H1 (cell line): Measurements from ENCODE around the gene KCNC4. TPM values are rescaled to one million over a fixed set of nuclear protein-coding genes. Genes with fewer than 3 reads are reported as not detected.

Experiments
- CTCF ChIA-PET: fragments of 300-600 bp; sonication (Branson Sonifier 250); formaldehyde crosslinking; loops from one replicate; lab custom pipeline; 2021; ENCODE audit not compliant: partially characterized antibody; lab: Charles Lee
- POLR2A ChIA-PET: fragments of 300-600 bp; sonication (Branson Sonifier 250); formaldehyde crosslinking; loops from one replicate; lab custom pipeline; 2021; ENCODE audit warnings: inconsistent platforms; ENCODE audit not compliant: partially characterized antibody; lab: Charles Lee
- DNase-seq, 2 experiments: peaks; one replicate each; pipeline versions ENCODE4 v3.0.0 to v3.0.0-alpha.2; 2010 to 2022; ENCODE audit warnings: low spot score in 2 of 2, low read depth in 1 of 2, mixed read lengths in 1 of 2
- FAIRE-seq: peaks from 2 replicates; lab custom pipeline; 2011; peaks lifted over from hg19 to GRCh38; lab: Jason Lieb, UNC
- H2AFZ ChIP-seq: 2 replicates; pipeline ENCODE4 v1.8.1; 2012; ENCODE audit warnings: low read length, inconsistent platforms
- H2AK5ac ChIP-seq: 2 replicates; pipeline ENCODE4 v1.6.1; 2013; ENCODE audit warnings: low read depth, low read length
- H2BK120ac ChIP-seq: replicated peaks from 2 replicates; pipeline ENCODE3; 2013; ENCODE audit warnings: low read depth, low read length, inconsistent platforms
- H2BK12ac ChIP-seq: 2 replicates; pipeline ENCODE4 v1.6.1; 2013; ENCODE audit warnings: low read depth, low read length
- H2BK15ac ChIP-seq: 2 replicates; pipeline ENCODE4 v1.6.1; 2013; ENCODE audit warnings: low read length
- H2BK20ac ChIP-seq: 2 replicates; pipeline ENCODE4 v1.6.1; 2013; ENCODE audit warnings: low read length
- H2BK5ac ChIP-seq: 2 replicates; pipeline ENCODE4 v1.6.1; 2013; ENCODE audit warnings: low read depth, low read length
- H3K14ac ChIP-seq: 2 replicates; pipeline ENCODE4 v1.6.1; 2013; ENCODE audit warnings: inconsistent platforms; ENCODE audit not compliant: insufficient read length
- H3K18ac ChIP-seq: 2 replicates; pipeline ENCODE4 v1.6.1; 2013; ENCODE audit warnings: low read length; ENCODE audit errors: extremely low read depth
- H3K23ac ChIP-seq: 2 replicates; pipeline ENCODE4 v1.6.1; 2013; ENCODE audit warnings: inconsistent platforms; ENCODE audit not compliant: insufficient read length
- H3K23me2 ChIP-seq: 2 replicates; pipeline ENCODE4 v1.6.1; 2013; ENCODE audit warnings: low read depth, low read length
- H3K27ac ChIP-seq: 2 replicates; pipeline ENCODE4 v1.6.1; 2011; ENCODE audit warnings: low read depth, low read length, inconsistent platforms
- H3K27me3 ChIP-seq, 4 experiments: replicated peaks in 1 of 4; 1 replicate in 1 of 4; 2 replicates in 3 of 4; pipeline versions ENCODE4 v1.6.1 to v1.8.1; 2011 to 2013; ENCODE audit warnings: low read length in 3 of 4, mild to moderate bottlenecking in 3 of 4, inconsistent platforms in 2 of 4, mixed read lengths in 2 of 4, moderate library complexity in 1 of 4; ENCODE audit not compliant: control insufficient read depth in 3 of 4, insufficient read depth in 3 of 4; ENCODE audit errors: extremely low read depth in 1 of 4
- H3K36me3 ChIP-seq, 4 experiments: 2 replicates each; pipeline versions ENCODE4 v1.6.1 to v1.8.1; 2011 to 2013; ENCODE audit warnings: mild to moderate bottlenecking in 4 of 4, low read length in 3 of 4, moderate library complexity in 2 of 4, control low read depth in 1 of 4, inconsistent platforms in 1 of 4; ENCODE audit not compliant: insufficient read depth in 4 of 4, control insufficient read depth in 2 of 4
- H3K4ac ChIP-seq: replicated peaks from 2 replicates; pipeline ENCODE3; 2013; ENCODE audit warnings: low read length, low read depth, mixed read lengths, inconsistent platforms; ENCODE audit not compliant: insufficient read length
- H3K4me1 ChIP-seq, 4 experiments: replicated peaks in 1 of 4; 1 replicate in 1 of 4; 2 replicates in 3 of 4; pipeline versions ENCODE4 v1.6.1 to v1.8.1; 2011 to 2013; ENCODE audit warnings: low read length in 3 of 4, inconsistent platforms in 2 of 4, mixed read lengths in 1 of 4; ENCODE audit not compliant: insufficient read depth in 4 of 4, control insufficient read depth in 3 of 4
- H3K4me2 ChIP-seq, 2 experiments: 2 replicates each; pipeline versions ENCODE4 v1.6.1 to v1.8.1; 2011 to 2013; ENCODE audit warnings: low read depth in 2 of 2, low read length in 2 of 2, control low read depth in 1 of 2, inconsistent platforms in 1 of 2, mild to moderate bottlenecking in 1 of 2; ENCODE audit not compliant: insufficient read depth in 1 of 2
- H3K4me3 ChIP-seq, 4 experiments: fragments of 200-600, 300-600 bp in 1 of 4; sonication (generic), shearing (Covaris generic), sonication (Bioruptor Twin) in 1 of 4; 2 replicates each; pipeline versions ENCODE4 v1.5.1 to v1.8.1; 2011 to 2016; ENCODE audit warnings: low read length in 4 of 4, low read depth in 3 of 4, control low read depth in 2 of 4, inconsistent platforms in 2 of 4, mild to moderate bottlenecking in 2 of 4, mixed read lengths in 1 of 4, moderate library complexity in 1 of 4; ENCODE audit not compliant: insufficient read depth in 2 of 4; ENCODE audit errors: extremely low read depth in 1 of 4
- H3K56ac ChIP-seq: replicated peaks from 2 replicates; pipeline ENCODE3; 2013; ENCODE audit warnings: low read depth, mild to moderate bottlenecking, mixed read lengths, low read length, inconsistent platforms; ENCODE audit not compliant: insufficient read length
- H3K79me1 ChIP-seq: 2 replicates; pipeline ENCODE4 v1.6.1; 2013; ENCODE audit warnings: low read depth, low read length, control low read depth
- H3K79me2 ChIP-seq, 2 experiments: 2 replicates each; pipeline versions ENCODE4 v1.6.1 to v1.8.1; 2012 to 2013; ENCODE audit warnings: low read length in 2 of 2, mild to moderate bottlenecking in 2 of 2, inconsistent platforms in 1 of 2; ENCODE audit not compliant: insufficient read depth in 2 of 2, control insufficient read depth in 1 of 2
- H3K9ac ChIP-seq, 4 experiments: replicated peaks in 1 of 4; 1 replicate in 1 of 4; 2 replicates in 3 of 4; pipeline versions ENCODE4 v1.6.1 to v1.8.1; 2011 to 2013; ENCODE audit warnings: low read depth in 3 of 4, low read length in 3 of 4, control low read depth in 2 of 4, mild to moderate bottlenecking in 2 of 4, moderate library complexity in 2 of 4, inconsistent platforms in 1 of 4; ENCODE audit errors: extremely low read depth in 1 of 4
- H3K9me3 ChIP-seq, 2 experiments: 2 replicates each; pipeline versions ENCODE4 v1.6.1 to v1.8.1; 2012 to 2013; ENCODE audit warnings: mild to moderate bottlenecking in 2 of 2, moderate library complexity in 2 of 2, control low read depth in 1 of 2, inconsistent platforms in 1 of 2, low read depth in 1 of 2, low read length in 1 of 2, mixed read lengths in 1 of 2; ENCODE audit not compliant: insufficient read depth in 2 of 2
- H4K20me1 ChIP-seq, 2 experiments: replicated peaks in 1 of 2; 2 replicates each; pipeline versions ENCODE3 to v1.8.1; 2011 to 2013; ENCODE audit warnings: inconsistent platforms in 2 of 2, low read length in 2 of 2, mild to moderate bottlenecking in 1 of 2; ENCODE audit not compliant: insufficient read depth in 2 of 2, control insufficient read depth in 1 of 2
- H4K5ac ChIP-seq: 2 replicates; pipeline ENCODE4 v1.6.1; 2013; ENCODE audit warnings: low read length, low read depth, mixed read lengths, inconsistent platforms; ENCODE audit not compliant: insufficient read length
- H4K8ac ChIP-seq: 2 replicates; pipeline ENCODE4 v1.8.0; 2013; ENCODE audit warnings: mild to moderate bottlenecking, moderate library complexity, low read length, inconsistent platforms; ENCODE audit not compliant: insufficient read depth; ENCODE audit errors: extremely low read depth
- H4K91ac ChIP-seq: replicated peaks from 2 replicates; pipeline ENCODE3; 2013; ENCODE audit warnings: low read length, mixed read lengths, inconsistent platforms; ENCODE audit not compliant: insufficient read length
- CBX5 ChIP-seq: fragments of 300-800, 300-1000 bp; sonication (generic); IDR thresholded peaks from 2 replicates; pipeline ENCODE4 v1.7.1; 2016; ENCODE audit warnings: antibody characterized with exemption, low read length, low read depth
- CBX8 ChIP-seq: fragments of 300-800, 300-1000 bp; sonication (generic); IDR thresholded peaks from 2 replicates; pipeline ENCODE4 v1.7.1; 2016; ENCODE audit warnings: low read depth, low read length, borderline replicate concordance
- CHD1 ChIP-seq: IDR thresholded peaks from 2 replicates; pipeline ENCODE4 v1.6.1; 2012; ENCODE audit warnings: low read depth, low read length, improper control_type of control experiment
- CHD2 ChIP-seq: IDR thresholded peaks from 2 replicates; pipeline ENCODE4 v1.6.1; 2012; ENCODE audit warnings: low read length, improper control_type of control experiment
- EP300 ChIP-seq, 2 experiments: IDR thresholded peaks; 1 replicate in 1 of 2; 2 replicates in 1 of 2; pipeline ENCODE4 v1.6.1; 2011 to 2012; ENCODE audit warnings: low read depth in 2 of 2, low read length in 2 of 2, mild to moderate bottlenecking in 2 of 2, borderline replicate concordance in 1 of 2, inconsistent platforms in 1 of 2, moderate library complexity in 1 of 2
- KDM4A ChIP-seq: IDR thresholded peaks from one replicate; pipeline ENCODE4 v1.7.1; 2012; ENCODE audit warnings: low read depth, mild to moderate bottlenecking, moderate library complexity, low read length, inconsistent platforms; ENCODE audit not compliant: severe bottlenecking
- SIN3A ChIP-seq, 2 experiments: IDR thresholded peaks in 1 of 2; conservative IDR thresholded peaks in 1 of 2; 2 replicates each; pipeline ENCODE4 v1.6.1; 2011 to 2012; ENCODE audit warnings: low read length in 2 of 2, improper control_type of control experiment in 1 of 2, low read depth in 1 of 2, mild to moderate bottlenecking in 1 of 2
- SP4 ChIP-seq: IDR thresholded peaks from 2 replicates; pipeline ENCODE4 v1.6.1; 2012; ENCODE audit warnings: low read length, inconsistent platforms
- TAF7 ChIP-seq: optimal IDR thresholded peaks from 2 replicates; pipeline ENCODE3; 2011; ENCODE audit warnings: low read depth, mild to moderate bottlenecking, inconsistent platforms, low read length, moderate library complexity, borderline replicate concordance
- WGBS, 2 experiments: shearing (Covaris generic) in 1 of 2; methylation state at CpG; one replicate each; pipeline versions ENCODE4 v1.1.6 to v1.1.7; 2013 to 2015; ENCODE audit warnings: low lambda C conversion rate in 2 of 2, mixed read lengths in 2 of 2, inconsistent platforms in 1 of 2, low coverage in 1 of 2, missing lambda C conversion rate in 1 of 2; ENCODE audit not compliant: insufficient replicate concordance in 2 of 2, insufficient coverage in 1 of 2, insufficient read length in 1 of 2; ENCODE audit errors: extremely low coverage in 1 of 2, missing lambda C conversion rate in 1 of 2; 5-methylcytosine and 5-hydroxymethylcytosine counted together
- polyA plus RNA-seq, 7 experiments: library from polyadenylated mRNA; depleted of rRNA in 3 of 7; stranded (reverse) in 5 of 7; unstranded in 2 of 7; fragments of >200 nt in 5 of 7; fragments of 200-250 nt in 2 of 7; gene quantifications; 1 replicate in 5 of 7; 2 replicates in 1 of 7; 4 replicates in 1 of 7; pipeline versions ENCODE4 v1.2.1 to v1.2.3, GENCODE V29; 2011 to 2013; ENCODE audit warnings: missing spikeins in 2 of 7, mixed read lengths in 2 of 7
- total RNA-seq: library from RNA; stranded (reverse); fragmentation: NEBNext Ultra II Directional; extraction: Animal tissue kit (Norgen Biotek cat#: 25700); gene quantifications from 2 replicates; pipeline ENCODE4 v1.2.1, GENCODE V29; 2021
- TF ChIP-seq, protein P1 (sequence below): IDR thresholded peaks from 2 replicates; pipeline ENCODE4 v1.6.1; 2012; ENCODE audit warnings: inconsistent platforms

The KCNC4 gene
- total and polyA plus RNA-seq, 2 of the 8 experiments (the other 6 are each of a cell fraction or from before 2014, with no cell fraction given) = 8.1 to 11.2 TPM

DNA sequence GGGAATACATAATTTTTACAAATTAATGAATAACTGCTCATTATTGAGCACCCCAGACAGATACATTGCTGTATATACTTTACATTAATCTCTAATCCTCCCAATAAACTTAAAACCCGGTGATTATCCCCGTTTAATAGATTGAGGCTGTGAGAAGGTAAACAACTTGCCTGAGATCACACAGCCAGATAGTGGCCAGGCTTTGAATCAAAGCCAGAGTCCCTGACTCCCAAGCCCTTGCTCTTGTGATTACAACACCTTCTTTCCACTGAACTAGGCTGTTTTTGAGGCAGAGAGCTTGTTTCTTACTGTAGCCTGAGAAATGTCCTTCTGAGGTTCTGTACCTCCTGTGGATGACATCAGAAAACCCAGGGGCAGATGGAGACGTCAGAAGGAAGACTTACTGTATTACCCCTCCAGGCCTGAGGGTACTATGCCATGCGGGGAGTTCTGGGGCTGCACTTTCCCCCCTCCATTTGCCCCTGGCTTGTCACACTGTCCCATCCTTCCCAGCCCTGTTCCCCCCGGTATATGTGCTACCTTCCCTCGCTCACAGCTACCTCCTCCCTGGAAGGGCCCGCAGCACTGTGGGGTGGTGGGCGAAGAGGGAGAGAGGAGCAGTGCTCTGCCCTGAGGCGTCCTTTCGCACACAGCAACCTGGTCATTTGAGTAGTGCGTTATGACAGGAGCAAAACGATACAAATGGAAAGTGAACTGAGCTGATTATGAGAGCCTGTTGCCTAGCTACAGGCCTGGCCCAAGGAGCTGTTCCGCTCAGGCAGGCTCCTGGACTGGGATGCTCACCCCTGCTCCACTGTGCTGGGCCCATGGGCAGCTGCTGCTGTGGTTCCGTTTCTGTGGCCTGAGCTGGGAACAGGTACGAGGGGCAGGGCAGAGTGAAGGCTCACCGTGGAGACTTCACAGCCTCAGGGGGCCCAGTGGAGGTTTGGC is 4.6 kb downstream of the KCNC4 start:
- H2BK20ac ChIP-seq = no peak overlapping the region
- no peak overlapping the region for H4K8ac ChIP-seq
- no peak overlapping the region for H3K23ac ChIP-seq
- no peak overlapping the region for H2AFZ ChIP-seq
- no peak overlapping the region for H3K56ac ChIP-seq
- no peak overlapping the region for H3K9ac ChIP-seq
- no peak overlapping the region for H2BK12ac ChIP-seq
- H3K79me1 ChIP-seq = no peaks in the 10 kb centered on the region; the same call in 1 of the 2 replicates
- H2BK120ac ChIP-seq = no peak overlapping the region
- H3K79me2 ChIP-seq = no peaks in the 10 kb centered on the region
- H3K9me3 ChIP-seq = no peaks in the 10 kb centered on the region
- H3K23me2 ChIP-seq = peaks cover 17% of the 10 kb centered on the region; the same call in 1 of the 2 replicates
- H4K91ac ChIP-seq = no peak overlapping the region
- H3K4me1 ChIP-seq = peaks cover 0 to 18% (median 16%) of the 10 kb centered on the region in 4 experiments; a peak in 6 of 7 replicates
- H3K36me3 ChIP-seq = no peaks in the 10 kb centered on the region
- H3K27me3 ChIP-seq = peaks cover 5 to 20% (median 19%) of the 10 kb centered on the region in 4 experiments; a peak in 6 of 7 replicates
- no peak for FAIRE-seq
- 87% methylated on average over 15 of the region's 16 CpGs; no CpG with 5 or more reads in 1 of the 2 experiments for WGBS, 2 experiments
- H2BK5ac ChIP-seq = no peak overlapping the region
- no peak overlapping the region for H3K4ac ChIP-seq
- no peak overlapping the region for H2AK5ac ChIP-seq
- no peak overlapping the region for H3K14ac ChIP-seq
- no peak for DNase-seq
- no peak overlapping the region for H3K27ac ChIP-seq
- ChIA-PET POLR2A (no interaction called here), CTCF (interaction anchor here (0.8 to 19.1 kb wide), 7 partner anchors 7 to 281 kb away, joined by 3 to 1001 read pairs (median 10); no protein-coding TSS in a partner anchor)
- no peak overlapping the region for H3K18ac ChIP-seq
- TF ChIP-seq CHD2 = no peak
- TF ChIP-seq CBX8 = no peak
- no peak for TF ChIP-seq EP300 (IDR thresholded peaks at IDR 0.05; ENCODE audit: borderline replicate concordance in 1 of 2, low read depth in 2 of 2, low read length in 2 of 2)
- no peak for TF ChIP-seq SIN3A (conservative IDR thresholded peaks at IDR 0.05 in 1 of 2, IDR thresholded peaks at IDR 0.05 in 1 of 2; ENCODE audit: low read depth in 1 of 2, low read length in 2 of 2)
- no peak for TF ChIP-seq TAF7
- TF ChIP-seq SP4 = no peak
- TF ChIP-seq KDM4A = no peak
- TF ChIP-seq, protein P1, sequence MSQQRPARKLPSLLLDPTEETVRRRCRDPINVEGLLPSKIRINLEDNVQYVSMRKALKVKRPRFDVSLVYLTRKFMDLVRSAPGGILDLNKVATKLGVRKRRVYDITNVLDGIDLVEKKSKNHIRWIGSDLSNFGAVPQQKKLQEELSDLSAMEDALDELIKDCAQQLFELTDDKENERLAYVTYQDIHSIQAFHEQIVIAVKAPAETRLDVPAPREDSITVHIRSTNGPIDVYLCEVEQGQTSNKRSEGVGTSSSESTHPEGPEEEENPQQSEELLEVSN = no peak
- no peak for TF ChIP-seq CBX5
- no peak for TF ChIP-seq CHD1
- H4K20me1 ChIP-seq = peaks cover 0 to 13% of the 10 kb centered on the region in 2 experiments
- H3K4me2 ChIP-seq = no peak overlapping the region
- no peak overlapping the region for H4K5ac ChIP-seq
- no peak overlapping the region for H2BK15ac ChIP-seq
- H3K4me3 ChIP-seq = no peak overlapping the region
